Measurements from ENCODE around the gene SYDE2. TPM values are rescaled to one million over a fixed set of nuclear protein-coding genes. Genes with fewer than 3 reads are reported as not detected.
"Not testable (repeated sequence)": the region's sequence is repeated elsewhere in the genome, so short reads cannot be mapped to it uniquely, and the experiment has no call there.

The SYDE2 gene
- total RNA-seq = 10 to 100 TPM; 14.3 to 38.5 (median 23.2) TPM

- TF ChIP-seq CTCF (IDR thresholded peaks at IDR 0.05) (peak in 3 of 6 experiments; percentile 4 to 25 (median 7)), POLR2AphosphoS5 (IDR thresholded peaks at IDR 0.05) (peak; percentile 71 to 88), POLR2A (IDR thresholded peaks at IDR 0.05) (peak in 3 of 4 donors; percentile 72 to 82 (median 79)), EP300 (IDR thresholded peaks at IDR 0.05) (no peak)
- H3K27me3 ChIP-seq = peaks cover 0 to 17% (median 2%) of the 10 kb centered on the region in 4 donors
- 0% methylated on average over 5 to 16 of the region's 99 CpGs for WGBS, 2 donors
- peaks cover 0 to 12% (median 8%) of the 10 kb centered on the region in 4 donors for H3K4me1 ChIP-seq
- peaks cover 0 to 5% (median 0%) of the 10 kb centered on the region in 4 donors for H3K9me3 ChIP-seq
- H3K27ac ChIP-seq = peak within 1 kb of the TSS; percentile 92 to 99 (median 98)
- no peaks in the 10 kb centered on the region for H3K36me3 ChIP-seq
- DNase-seq (peak; percentile 85 to 95), ATAC-seq (ENCODE audit: low FRiP score in 2 of 2) (peak; percentile 93 to 94)
- peak within 1 kb of the TSS; percentile 64 to 84 (median 73) for H3K4me3 ChIP-seq
These were observed at the start of gene SYDE2 for GRCh38 chr1:85200463-85201339. Gene SYDE2 (minus strand): TSS chr1:85201016. CDS start chr1:85200996, 20 bp downstream.

GRCh38 chr1:85249042-85249441 lies 48.2 kb upstream of the SYDE2 start:
- Histone ChIP-seq H3K4me1 (peaks cover 0 to 16% (median 10%) of the 10 kb centered on the region in 4 donors), H3K36me3 (peaks cover 0 to 27% (median 0%) of the 10 kb centered on the region in 4 donors)
- H3K4me3 ChIP-seq; DNase-seq; H3K9me3 ChIP-seq; ATAC-seq (ENCODE audit: low FRiP score in 2 of 2); H3K27ac ChIP-seq; H3K27me3 ChIP-seq: not testable (repeated sequence)
- WGBS, 2 donors = 83 to 100% methylated on average over 3 of the region's 3 CpGs

- Histone ChIP-seq H3K27ac (no peak overlapping the region), H3K4me3 (no peak overlapping the region), H3K9me3 (no peaks in the 10 kb centered on the region), H3K36me3 (no peaks in the 10 kb centered on the region), H3K4me1 (peaks cover 0 to 10% (median 7%) of the 10 kb centered on the region in 4 donors), H3K27me3 (no peaks in the 10 kb centered on the region)
- no peak for TF ChIP-seq EP300 (IDR thresholded peaks at IDR 0.05)
- TF ChIP-seq POLR2AphosphoS5 (IDR thresholded peaks at IDR 0.05) = no peak
- no peak for TF ChIP-seq POLR2A (IDR thresholded peaks at IDR 0.05)
- no peak for TF ChIP-seq CTCF (IDR thresholded peaks at IDR 0.05)
- 84 to 93% methylated on average over 1 of the region's 1 CpG for WGBS, 2 donors
- no peak for DNase-seq
- no peak for ATAC-seq (ENCODE audit: low FRiP score in 2 of 2)
These were observed 45.1 kb upstream of the SYDE2 start for GRCh38 chr1:85245891-85246290.

- Histone ChIP-seq H3K4me1 (peaks cover 0 to 14% (median 10%) of the 10 kb centered on the region in 4 donors), H3K36me3 (no peaks in the 10 kb centered on the region), H3K4me3 (no peak overlapping the region), H3K27ac (no peak overlapping the region), H3K9me3 (no peaks in the 10 kb centered on the region), H3K27me3 (no peaks in the 10 kb centered on the region)
- 69 to 85% methylated on average over 1 of the region's 1 CpG for WGBS, 2 donors
- no peak for DNase-seq
- TF ChIP-seq CTCF (IDR thresholded peaks at IDR 0.05) (no peak), POLR2AphosphoS5 (IDR thresholded peaks at IDR 0.05) (no peak), POLR2A (IDR thresholded peaks at IDR 0.05) (no peak), EP300 (IDR thresholded peaks at IDR 0.05) (no peak)
- ATAC-seq (ENCODE audit: low FRiP score in 2 of 2) = no peak
These were observed 44.6 kb upstream of the SYDE2 start for GRCh38 chr1:85245456-85245855.

- DNase-seq (no peak), ATAC-seq (ENCODE audit: low FRiP score in 2 of 2) (no peak)
- H3K36me3 ChIP-seq = no peaks in the 10 kb centered on the region
- no peak for TF ChIP-seq EP300 (IDR thresholded peaks at IDR 0.05)
- TF ChIP-seq POLR2AphosphoS5 (IDR thresholded peaks at IDR 0.05) = no peak
- no peak for TF ChIP-seq POLR2A (IDR thresholded peaks at IDR 0.05)
- TF ChIP-seq CTCF (IDR thresholded peaks at IDR 0.05) = no peak
- H3K9me3 ChIP-seq = no peaks in the 10 kb centered on the region
- no peak overlapping the region for H3K4me3 ChIP-seq
- H3K27me3 ChIP-seq = no peaks in the 10 kb centered on the region
- 53 to 54% methylated on average over 4 of the region's 4 CpGs for WGBS, 2 donors
- H3K27ac ChIP-seq = no peak overlapping the region
- H3K4me1 ChIP-seq = peaks cover 0 to 20% (median 16%) of the 10 kb centered on the region in 4 donors
These were observed 43.6 kb upstream of the SYDE2 start for GRCh38 chr1:85244271-85245061.

All from upper lobe of left lung (tissue), 6 donors.